Colonic mucosa (tissue), 4 donors: Measurements from ENCODE around the gene KRTAP9-6. TPM values are rescaled to one million over a fixed set of nuclear protein-coding genes. Genes with fewer than 3 reads are reported as not detected.
"Not testable (repeated sequence)": the region's sequence is repeated elsewhere in the genome, so short reads cannot be mapped to it uniquely, and the experiment has no call there.

Experiments
- DNase-seq: peaks from one replicate; pipeline ENCODE4 v3.0.0-alpha.2; 2020
- H3K27ac ChIP-seq: fragments of 200-600 bp; one replicate; pipeline ENCODE4 v1.8.0; 2021
- H3K27me3 ChIP-seq: fragments of 200-600 bp; one replicate; pipeline ENCODE4 v1.8.0; 2021
- H3K36me3 ChIP-seq: fragments of 200-600 bp; one replicate; pipeline ENCODE4 v1.8.0; 2021
- H3K4me1 ChIP-seq: fragments of 200-600 bp; one replicate; pipeline ENCODE4 v1.8.0; 2021; ENCODE audit warnings: mild to moderate bottlenecking
- H3K4me3 ChIP-seq: fragments of 200-600 bp; one replicate; pipeline ENCODE4 v1.8.0; 2021
- H3K9ac ChIP-seq, 2 donors: one replicate each; pipeline ENCODE4 v1.7.0; 2013; ENCODE audit warnings: control low read depth in 2 of 2, low read depth in 2 of 2, low read length in 2 of 2
- H3K9me3 ChIP-seq: fragments of 200-600 bp; one replicate; pipeline ENCODE4 v1.8.0; 2021
- CTCF ChIP-seq: fragments of 200-600 bp; IDR thresholded peaks from one replicate; pipeline ENCODE4 v1.8.0; 2022; ENCODE audit warnings: antibody characterized with exemption, mild to moderate bottlenecking
- intact Hi-C: fragments of 100-400 bp; cut with DNase I; formaldehyde crosslinking; loops from one replicate; pipeline ENCODE4 v1.14.1; 2022
- total RNA-seq, 2 donors: library from RNA; stranded (reverse); fragmentation: NEBNext Ultra II Directional in 1 of 2; extraction: Animal tissue kit (Norgen Biotek cat#: 25700) in 1 of 2; gene quantifications; one replicate each; pipeline ENCODE4 v1.2.1, GENCODE V29; 2021
- donor health status: healthy.
- donor health status: DM: no; HTN: no; CAD: no.
- donor health status: DM: no; HTN: no; CAD: no.

Gene KRTAP9-6
- total RNA-seq, 2 donors from 2014 or later, result not detected

- Histone ChIP-seq H3K9me3 (no peaks in the 10 kb centered on the region), H3K27me3 (no peaks in the 10 kb centered on the region)
- intact Hi-C loops, result no loop called here
Measured at GRCh38 chr17:41267711-41268110, 2.5 kb downstream of the KRTAP9-6 start.

DNA sequence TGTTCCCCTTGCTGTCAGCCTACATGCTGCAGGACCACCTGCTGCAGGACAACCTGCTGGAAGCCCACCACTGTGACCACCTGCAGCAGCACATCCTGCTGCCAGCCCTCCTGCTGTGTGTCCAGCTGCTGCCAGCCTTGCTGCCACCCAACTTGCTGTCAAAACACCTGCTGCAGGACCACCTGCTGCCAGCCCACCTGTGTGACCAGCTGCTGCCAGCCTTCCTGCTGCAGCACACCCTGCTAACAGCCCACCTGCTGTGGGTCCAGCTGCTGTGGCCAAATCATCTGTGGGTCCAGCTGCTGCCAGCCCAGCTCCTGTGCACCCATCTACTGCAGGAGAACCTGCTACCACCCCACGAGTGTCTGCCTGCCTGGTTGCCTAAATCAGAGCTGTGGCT is 6.1 kb downstream of the KRTAP9-6 start:
- H3K36me3 ChIP-seq, H3K9ac ChIP-seq, H3K4me1 ChIP-seq, H3K27ac ChIP-seq, H3K9me3 ChIP-seq, H3K27me3 ChIP-seq, DNase-seq, intact Hi-C loops, H3K4me3 ChIP-seq: not testable (repeated sequence)

More at GRCh38 chr17:41267711-41268110, 2.5 kb downstream of the KRTAP9-6 start:
- no peak overlapping the region for H3K27ac ChIP-seq
- no peaks in the 10 kb centered on the region for H3K4me1 ChIP-seq
- H3K36me3 ChIP-seq, result no peaks in the 10 kb centered on the region
- H3K9ac ChIP-seq, result no peak overlapping the region
- no peak overlapping the region for H3K4me3 ChIP-seq
- DNase-seq, result no peak
- no peak for TF ChIP-seq CTCF

DNA sequence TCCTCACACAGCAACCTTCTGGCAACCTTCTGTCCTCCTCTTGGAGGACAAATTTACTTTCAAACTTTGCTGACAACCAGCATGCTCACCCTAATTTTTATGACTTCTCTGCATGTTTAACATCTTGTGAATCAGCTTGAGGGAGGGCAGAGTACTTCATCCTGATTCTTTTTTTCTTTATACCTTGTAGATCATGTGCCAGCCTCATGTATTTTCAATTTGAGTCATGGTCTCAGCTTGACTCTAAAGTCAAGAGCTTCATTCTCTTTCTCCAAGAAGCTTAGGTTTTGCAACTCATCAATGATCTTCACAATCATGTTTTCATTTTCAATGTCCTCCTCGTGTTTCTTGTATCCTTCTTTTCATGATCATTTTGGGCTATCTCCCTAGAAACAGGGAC is 6.7 kb downstream of the KRTAP9-6 start:
- intact Hi-C loops, result no loop called here

DNA sequence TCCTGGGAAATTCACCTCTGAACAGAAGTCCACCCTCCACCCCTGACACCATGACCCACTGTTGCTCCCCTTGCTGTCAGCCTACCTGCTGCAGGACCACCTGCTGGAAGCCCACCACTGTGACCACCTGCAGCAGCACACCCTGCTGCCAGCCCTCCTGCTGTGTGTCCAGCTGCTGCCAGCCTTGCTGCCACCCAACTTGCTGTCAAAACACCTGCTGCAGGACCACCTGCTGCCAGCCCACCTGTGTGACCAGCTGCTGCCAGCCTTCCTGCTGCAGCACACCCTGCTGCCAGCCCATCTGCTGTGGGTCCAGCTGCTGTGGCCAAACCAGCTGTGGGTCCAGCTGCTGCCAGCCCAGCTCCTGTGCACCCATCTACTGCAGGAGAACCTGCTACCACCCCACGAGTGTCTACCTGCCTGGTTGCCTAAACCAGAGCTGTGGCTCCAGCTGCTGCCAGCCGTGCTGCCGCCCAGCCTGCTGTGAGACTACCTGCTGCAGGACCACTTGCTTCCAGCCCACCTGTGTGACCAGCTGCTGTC is 10.5 kb downstream of the KRTAP9-6 start, which contains the start of gene KRTAP9-7:
TSS of gene KRTAP9-7 (plus strand) at position 51 of the 543 bp plus-strand sequence. CDS start at position 51, 0 bp downstream.
- H3K9me3 ChIP-seq, H3K9ac ChIP-seq, H3K4me1 ChIP-seq, H3K4me3 ChIP-seq, intact Hi-C loops, DNase-seq, H3K36me3 ChIP-seq, H3K27ac ChIP-seq, H3K27me3 ChIP-seq: not testable (repeated sequence)

More for the DNA sequence above, 6.7 kb downstream of the KRTAP9-6 start:
- Histone ChIP-seq H3K9ac (no peak overlapping the region), H3K4me1 (no peaks in the 10 kb centered on the region), H3K27me3 (no peaks in the 10 kb centered on the region), H3K9me3 (no peaks in the 10 kb centered on the region), H3K27ac (no peak overlapping the region), H3K4me3 (no peak overlapping the region), H3K36me3 (no peaks in the 10 kb centered on the region)
- no peak for TF ChIP-seq CTCF
- DNase-seq, result no peak

DNA sequence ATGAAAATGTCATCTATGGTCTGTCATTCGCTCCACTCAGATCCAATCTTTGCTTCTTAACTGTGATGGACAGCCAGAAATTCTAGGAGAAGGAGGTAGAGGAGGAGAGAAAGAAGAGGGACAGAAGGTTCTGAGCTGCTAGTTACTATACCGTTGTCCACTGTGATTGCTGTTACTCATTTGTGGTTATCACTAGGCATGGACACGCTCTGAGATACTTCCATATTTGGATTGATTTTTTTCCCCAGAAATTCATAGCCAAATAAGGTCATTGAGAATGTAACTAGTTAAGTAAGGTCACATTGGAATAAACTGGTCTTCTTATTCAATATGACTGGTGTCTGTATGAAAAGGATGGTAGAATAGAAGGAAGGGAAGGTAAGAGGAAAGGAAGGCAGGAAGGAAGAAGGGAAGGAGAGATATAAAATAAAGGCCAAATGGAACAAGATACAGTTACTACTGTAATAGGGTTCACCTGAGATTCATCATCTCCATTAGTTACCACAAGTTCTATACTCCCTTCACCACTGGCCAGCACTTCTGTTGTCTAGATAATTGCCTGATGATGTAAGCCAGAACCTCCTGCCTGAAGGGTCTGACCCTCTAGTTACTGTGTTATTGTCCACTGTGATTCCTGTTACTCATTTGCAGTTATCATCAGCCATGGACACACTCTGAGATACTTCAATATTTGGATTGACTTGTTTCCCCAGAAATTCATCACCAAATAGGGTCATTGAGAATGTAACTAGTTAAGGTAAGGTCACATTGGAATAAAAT is 13.2 kb downstream of the KRTAP9-6 start:
- no peak for DNase-seq
- Histone ChIP-seq H3K9ac (no peak overlapping the region), H3K27ac (no peak overlapping the region), H3K27me3 (no peaks in the 10 kb centered on the region), H3K36me3 (no peaks in the 10 kb centered on the region), H3K4me3 (no peak overlapping the region), H3K9me3 (no peaks in the 10 kb centered on the region), H3K4me1 (no peaks in the 10 kb centered on the region)
- no peak for TF ChIP-seq CTCF
- intact Hi-C loops, result loop anchor here (2.0 kb wide), 1 partner anchor 14 kb away; the partner anchor contains the start of gene KRTAP9-6

- Histone ChIP-seq H3K9me3 (no peaks in the 10 kb centered on the region), H3K27me3 (no peaks in the 10 kb centered on the region), H3K4me1 (no peaks in the 10 kb centered on the region), H3K27ac (no peak overlapping the region), H3K36me3 (no peaks in the 10 kb centered on the region), H3K4me3 (no peak overlapping the region), H3K9ac (no peak overlapping the region)
- no peak for DNase-seq
- no peak for TF ChIP-seq CTCF
- intact Hi-C loops, result no loop called here
Measured at GRCh38 chr17:41284043-41284442, 18.9 kb downstream of the KRTAP9-6 start.
